NCI-H2107 treated with DMSO at 0.1 percent for 48 hours (cell line): Measurements from ENCODE around the gene CHSY1.

ENCODE experiments used
- DNase-seq: peaks from one replicate; lab custom pipeline; 2025; ENCODE audit not compliant: unreplicated experiment; lab: John Stamatoyannopoulos, UW

The CHSY1 gene

DNA sequence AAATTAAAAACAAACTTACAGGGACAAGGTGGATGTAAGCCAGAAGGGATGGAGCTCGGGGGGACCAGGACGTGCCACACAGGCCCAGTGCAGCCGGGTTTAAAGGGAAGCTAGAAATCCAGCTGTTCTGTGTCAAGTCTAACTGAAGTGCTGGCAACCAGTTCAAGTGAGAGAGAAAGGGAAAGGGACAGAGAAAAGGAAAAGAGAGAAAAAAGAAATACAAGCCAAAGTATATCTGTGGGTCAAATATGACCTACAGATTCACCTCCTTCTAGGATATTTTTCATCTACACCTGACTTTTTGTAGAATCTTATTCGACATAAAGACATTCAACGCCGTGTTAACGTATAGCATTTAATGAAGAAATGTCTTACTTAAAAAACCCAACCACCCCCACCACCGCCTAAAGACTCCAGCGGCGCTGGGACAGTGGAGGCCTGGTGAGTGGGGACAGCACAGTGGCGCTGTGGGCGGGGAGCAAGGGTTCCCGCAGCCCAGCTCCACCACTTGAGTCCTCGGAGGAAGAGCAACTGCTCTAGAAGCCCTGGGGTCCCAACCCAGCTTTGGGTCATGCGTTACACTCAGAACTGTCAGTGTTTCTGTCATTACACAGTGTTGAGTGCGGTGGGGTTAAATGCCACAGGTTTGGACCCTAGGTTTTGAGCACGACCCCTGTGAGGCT, 62.3 kb downstream of the CHSY1 start:
- DNase-seq, result no peak

DNA sequence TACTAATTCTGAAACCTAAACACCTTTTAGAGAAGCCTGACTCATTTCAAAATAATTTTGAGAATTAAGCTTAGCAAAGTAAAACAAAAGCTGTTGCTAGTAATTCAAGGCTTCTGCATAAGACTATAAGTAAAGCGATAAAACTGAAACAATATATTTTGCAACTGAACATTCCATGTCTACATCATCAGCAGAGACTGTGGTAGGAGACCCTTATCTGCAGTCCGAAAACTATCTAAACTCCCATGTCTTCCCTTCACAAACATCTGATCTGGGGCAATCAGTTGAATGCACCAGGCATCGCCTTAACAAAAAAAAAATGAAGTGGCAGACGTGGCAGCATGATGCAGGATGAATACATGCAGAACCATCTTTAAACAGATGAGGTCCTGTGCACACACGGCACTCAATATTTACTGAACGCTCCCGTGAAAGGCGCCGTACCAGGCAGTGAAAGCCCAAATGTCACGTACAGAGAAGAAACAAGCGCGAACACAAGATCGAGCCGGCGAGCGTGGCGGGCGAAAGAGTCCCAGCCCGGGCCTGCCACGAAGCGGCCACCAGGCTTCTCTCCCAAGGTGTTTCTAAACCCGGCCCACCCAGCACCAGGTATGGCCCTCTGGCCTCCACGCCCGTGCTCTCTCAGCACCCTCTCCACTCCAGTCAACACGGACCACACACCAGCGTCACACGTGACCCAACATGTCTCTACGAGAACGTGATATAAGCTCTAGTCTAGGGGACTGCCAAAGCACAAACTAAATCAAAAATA, 63.0 kb downstream of the CHSY1 start:
- DNase-seq, result no peak

DNA sequence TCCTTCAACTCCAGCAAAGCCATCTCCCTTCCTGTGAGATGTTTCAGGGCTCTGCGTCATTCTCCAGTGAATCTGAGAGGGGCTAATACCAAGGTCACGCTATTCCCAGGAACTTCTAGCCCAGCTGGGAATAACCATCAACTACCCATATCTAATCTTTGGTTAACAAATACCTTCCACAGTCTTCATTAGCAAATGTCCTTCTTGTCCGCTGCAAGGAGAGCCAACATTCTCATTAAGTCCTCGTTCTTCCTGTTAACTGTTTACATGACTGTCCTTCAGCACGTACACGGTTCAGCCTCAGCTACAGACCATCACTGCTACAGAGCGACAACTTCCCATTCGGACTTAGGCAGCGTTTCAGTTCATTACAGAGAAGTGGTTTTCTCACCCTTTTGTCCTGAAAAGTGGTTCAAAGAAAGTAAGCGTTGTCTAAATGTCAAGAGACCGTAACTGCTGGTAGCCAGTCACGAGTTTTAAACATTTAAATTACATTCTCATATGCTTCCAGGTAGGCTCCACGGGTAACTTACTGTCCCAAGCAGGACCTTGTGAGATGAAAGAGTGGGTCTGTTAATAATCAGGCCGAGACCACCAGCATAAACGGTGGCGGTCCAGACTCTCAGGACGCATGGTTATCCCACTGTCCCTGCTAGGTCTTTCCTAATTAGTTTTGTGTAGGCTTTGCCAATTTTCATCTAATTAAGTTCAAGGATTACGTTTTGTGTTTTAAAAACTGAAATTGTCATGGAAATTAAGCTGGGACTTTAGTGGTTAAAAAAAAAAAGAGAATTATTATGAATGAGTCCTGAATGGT, 63.8 kb downstream of the CHSY1 start:
- no peak for DNase-seq

DNA sequence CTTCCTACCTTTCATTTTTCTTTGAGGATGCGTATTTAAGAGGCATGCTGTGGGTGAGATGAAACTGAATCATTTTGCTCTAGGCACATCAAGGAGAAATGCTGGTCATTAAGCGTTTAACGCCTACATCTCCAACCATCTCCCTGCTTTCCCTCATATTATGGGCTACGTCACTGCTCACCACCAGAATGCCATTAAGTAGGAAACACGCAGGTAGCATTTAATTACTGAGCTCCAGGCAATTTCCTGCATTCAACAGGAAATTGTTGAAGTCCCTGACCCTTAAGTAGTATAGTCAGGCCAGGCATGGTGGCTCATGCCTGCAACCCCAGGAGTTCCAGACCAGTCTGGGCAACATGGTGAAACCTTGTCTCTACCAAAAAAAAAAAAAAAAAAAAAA, 66.1 kb downstream of the CHSY1 start:
- no peak for DNase-seq

DNA sequence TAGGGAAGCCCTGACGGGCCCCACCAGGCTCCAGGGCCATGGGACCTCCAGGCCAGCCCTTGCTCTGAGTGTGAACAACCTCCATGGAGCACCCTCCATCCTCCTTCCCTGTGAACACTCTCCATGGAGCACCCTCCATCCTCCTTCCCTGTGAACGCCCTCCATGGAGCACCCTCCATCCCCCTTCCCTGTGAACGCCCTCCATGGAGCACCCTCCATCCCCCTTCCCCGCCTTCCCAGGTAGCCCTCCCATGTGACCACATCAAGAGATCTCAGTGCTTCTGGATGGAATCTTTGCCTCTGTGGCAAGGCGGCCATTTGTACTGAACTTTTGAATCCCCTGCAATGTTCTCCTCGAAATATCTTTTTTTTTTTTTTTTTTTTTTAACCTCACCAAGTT, 66.5 kb downstream of the CHSY1 start:
- DNase-seq, result no peak

DNA sequence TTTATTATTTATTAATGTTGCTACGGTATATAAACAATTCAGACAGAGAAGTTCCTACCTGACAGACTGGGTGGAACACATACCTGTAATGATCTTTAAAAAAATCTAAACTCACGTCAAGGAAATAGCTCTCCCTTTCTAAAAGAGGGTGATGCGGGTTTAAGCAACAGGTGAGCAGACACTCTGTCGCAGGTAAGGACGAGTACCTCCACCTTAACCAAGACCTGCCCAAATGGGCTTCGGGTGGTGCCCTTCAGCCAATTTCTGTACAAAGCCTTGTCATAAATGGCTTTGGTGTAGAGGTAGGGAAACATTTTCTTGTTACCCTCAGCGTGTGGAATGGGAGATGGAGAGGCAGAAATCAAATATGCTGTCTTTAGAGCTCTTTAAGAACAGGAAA, 67.0 kb downstream of the CHSY1 start:
- no peak for DNase-seq

DNA sequence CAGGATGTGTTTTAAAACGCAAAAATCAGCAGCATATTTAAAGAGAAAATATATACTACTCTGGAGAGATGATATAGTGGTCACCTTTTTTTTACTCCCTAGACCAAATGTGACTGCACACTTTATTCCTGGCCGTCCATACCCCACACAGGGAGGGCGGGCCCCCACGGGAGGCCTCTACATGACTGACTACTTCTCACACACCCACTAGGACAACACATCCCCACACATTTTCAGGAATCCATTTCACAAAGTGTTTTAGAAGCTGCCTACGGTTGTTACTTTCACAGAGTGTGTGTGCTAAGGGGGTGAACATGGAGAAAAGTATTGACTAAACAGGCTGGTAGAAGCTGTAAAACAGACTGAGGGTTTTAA, 67.9 kb downstream of the CHSY1 start:
- DNase-seq, result no peak

DNA sequence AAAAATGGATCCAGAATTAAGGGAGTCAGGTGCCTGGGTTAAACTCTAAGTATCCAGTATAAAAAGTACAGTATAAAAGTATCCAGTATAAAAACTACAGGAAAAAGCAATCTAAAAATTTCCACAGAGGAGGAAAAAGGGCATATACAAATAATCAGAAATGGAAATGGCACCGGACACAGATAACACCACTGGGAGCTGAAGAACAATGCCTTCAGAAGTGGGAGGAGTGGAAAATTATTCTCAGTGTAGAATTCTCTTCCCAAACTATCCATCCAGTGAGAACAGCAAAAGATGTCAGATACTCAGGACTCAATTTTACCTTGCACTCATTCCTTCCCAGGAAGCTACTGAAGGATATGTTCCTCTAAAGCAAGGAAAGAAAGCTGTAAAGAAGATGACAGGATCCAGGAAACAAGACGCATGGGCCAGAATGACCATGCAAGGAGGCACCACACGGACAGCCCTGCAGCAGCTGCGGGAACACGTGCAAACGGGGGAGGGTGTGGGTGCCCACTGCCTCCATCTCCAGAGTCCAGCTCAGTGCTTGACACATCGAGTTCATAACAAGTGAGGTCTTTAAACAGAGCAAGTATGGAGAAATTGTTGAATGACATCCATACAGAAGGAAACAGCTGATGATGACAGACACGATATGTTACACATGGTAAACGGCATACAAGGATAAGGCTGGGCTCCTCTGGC, 68.5 kb downstream of the CHSY1 start:
- DNase-seq, result no peak

- no peak for DNase-seq
Observed at GRCh38 chr15:101182215-101182614, 69.6 kb downstream of the CHSY1 start.

- no peak for DNase-seq
Observed at GRCh38 chr15:101181349-101181748, 70.5 kb downstream of the CHSY1 start.

DNA sequence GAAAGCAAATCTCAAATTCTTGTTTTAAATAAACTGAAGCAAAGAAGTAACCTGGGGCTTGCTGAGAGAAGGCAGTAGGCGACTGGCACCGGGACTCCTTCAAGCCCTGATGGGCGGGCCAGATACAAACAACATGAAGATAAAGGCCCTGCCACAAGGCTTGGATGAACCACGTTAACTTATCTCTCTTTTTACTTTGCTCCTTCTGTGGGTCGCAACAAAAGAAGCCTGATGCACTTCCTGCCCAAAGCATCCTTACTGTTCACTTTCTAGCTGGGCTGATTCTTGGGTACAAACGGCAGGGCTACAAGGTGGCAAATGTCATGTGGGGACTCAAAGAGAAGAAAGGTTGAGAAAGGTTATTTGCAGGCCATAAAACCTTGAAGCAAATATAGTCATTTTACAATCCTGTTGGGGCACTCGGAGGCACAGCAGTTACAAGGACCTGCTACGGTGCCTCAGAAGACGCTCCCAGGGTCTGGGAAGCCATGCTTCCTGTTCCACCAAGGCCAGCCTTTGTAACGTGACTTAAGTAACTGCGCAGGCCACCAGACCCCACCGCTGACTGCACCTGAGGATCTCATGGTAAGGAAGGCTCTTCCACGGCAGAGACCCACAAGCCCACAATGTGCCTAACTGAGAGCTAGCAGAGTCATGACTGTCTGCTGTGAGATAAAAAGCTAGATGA, 71.1 kb downstream of the CHSY1 start:
- DNase-seq, result no peak

DNA sequence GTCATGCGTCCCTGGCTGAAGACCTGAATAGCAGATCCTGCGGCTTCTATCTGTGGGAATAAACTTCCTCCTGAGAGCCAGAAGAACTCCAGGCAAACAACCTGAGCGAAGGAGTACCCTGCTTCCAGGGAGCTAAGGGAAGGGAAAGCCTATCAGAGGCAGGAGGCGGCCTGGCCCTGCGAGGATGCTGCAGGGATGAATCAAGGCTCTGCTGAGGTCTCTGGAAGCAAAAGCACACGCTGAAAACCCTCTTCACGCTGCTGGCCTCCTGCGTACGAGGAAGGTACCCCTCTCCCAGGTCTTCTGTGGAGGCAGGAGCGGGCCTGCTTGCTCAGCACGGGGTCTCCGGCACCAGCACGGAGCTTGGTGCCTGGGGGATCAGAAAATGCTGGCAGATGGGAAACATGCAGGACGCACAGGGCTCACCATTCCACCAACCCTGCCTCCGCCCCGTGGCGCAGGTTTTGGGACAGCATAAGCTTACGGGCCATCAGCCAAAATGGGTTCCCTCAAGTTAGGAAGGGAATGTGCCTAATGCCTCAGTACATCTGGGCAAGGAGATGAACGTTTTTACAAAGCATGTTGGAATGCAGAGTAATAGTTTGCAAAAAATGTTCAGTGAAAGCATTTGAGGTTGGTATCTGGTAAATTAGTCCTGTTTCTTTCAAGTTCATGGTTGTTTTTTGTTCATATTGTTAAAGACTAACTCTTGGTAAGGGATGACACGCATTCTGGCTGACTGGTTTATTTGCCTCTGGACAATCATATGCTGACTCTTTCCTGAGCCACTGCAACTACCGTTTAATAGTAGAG, 72.3 kb downstream of the CHSY1 start:
- no peak for DNase-seq

DNA sequence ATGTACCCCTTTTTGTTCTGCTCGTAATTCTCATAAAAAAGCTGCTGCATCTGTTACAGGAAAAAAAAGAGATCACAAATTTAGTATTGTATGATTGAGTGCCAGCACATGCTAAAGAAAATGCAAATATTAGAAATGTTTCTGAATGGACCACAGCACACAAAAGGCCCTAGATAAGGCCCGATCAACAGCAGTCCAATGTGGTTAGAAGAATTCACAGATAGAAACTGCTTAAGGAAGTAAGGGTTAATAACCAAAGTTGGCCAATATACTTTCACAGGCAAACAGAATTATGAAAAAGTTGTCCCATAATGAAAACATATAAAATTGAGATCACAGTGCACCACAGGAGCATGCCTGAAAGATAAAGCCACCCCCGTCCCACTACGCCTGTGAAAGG, 72.9 kb downstream of the CHSY1 start:
- no peak for DNase-seq

DNA sequence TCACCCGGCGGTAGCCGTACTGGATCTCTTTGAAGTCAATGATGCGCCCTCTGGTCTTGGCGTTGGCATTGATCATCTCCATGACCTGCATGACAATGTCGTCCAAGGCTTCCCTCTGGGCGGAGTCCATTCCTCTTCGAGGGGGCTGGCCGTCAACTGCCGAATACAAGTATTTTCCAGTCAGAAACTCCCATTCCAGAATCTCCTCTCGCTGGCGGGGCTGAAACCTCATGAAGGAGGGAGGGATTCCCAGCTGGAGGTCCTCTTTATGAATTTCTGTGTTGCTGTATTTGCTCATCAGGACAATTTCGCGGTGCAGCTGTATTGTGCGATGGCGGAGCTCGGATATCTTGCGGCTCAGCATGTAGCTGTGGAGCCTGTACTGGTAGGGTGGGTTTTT, 73.4 kb downstream of the CHSY1 start:
- DNase-seq, result no peak

GRCh38 chr15:101177866-101178265, 74.0 kb downstream of the CHSY1 start:
- no peak for DNase-seq

- no peak for DNase-seq
Observed at GRCh38 chr15:101176625-101177024, 75.2 kb downstream of the CHSY1 start.

DNA sequence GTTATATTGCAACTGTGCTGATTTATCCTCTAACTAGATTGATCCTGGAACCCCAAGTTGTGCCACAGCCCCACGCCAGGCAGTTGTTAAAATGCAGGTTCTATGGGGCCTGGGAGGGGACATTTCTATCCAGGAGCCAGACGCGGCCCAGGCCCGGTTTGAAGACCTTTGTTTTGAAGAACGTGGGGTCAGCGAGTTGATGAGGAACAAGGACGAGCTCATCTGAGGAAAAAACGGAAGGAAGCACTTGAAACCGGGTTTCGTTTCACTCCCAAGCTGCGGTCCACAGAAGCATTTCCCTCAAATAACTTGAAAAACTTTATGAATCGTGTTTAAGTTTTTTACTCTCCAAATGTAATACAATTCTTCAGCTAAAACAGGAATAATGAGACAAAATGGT, 76.4 kb downstream of the CHSY1 start:
- DNase-seq, result no peak

GRCh38 chr15:101174152-101174920, 77.5 kb downstream of the CHSY1 start:
- no peak for DNase-seq
